CD4-positive, CD25-positive, alpha-beta regulatory T cell (primary cell): ENCODE data around the gene KRT35. TPM values are rescaled to one million over a fixed set of nuclear protein-coding genes. Genes with fewer than 3 reads are reported as not detected.

Source experiments
- ATAC-seq, 2 donors: fragments of 150-1000 bp; cut with Tn5 transposase; one replicate each; pipeline ENCODE4 v1.10.0; 2021; ENCODE audit warnings: low read depth in 2 of 2, moderate number of reproducible peaks in 2 of 2, moderate library complexity in 1 of 2
- DNase-seq, 3 donors: peaks; one replicate each; pipeline versions ENCODE4 v3.0.0 to v3.0.0-alpha.2; 2012 to 2022; ENCODE audit warnings: mixed read lengths in 1 of 3
- H3K27ac ChIP-seq: one replicate; pipeline ENCODE4 v1.7.0; 2013; ENCODE audit warnings: mild to moderate bottlenecking, low read length; ENCODE audit not compliant: insufficient read depth, poor library complexity, severe bottlenecking
- H3K27me3 ChIP-seq: one replicate; pipeline ENCODE4 v1.7.0; 2013; ENCODE audit warnings: low read length; ENCODE audit not compliant: control insufficient read depth, insufficient read depth
- H3K36me3 ChIP-seq: one replicate; pipeline ENCODE4 v1.7.0; 2013; ENCODE audit warnings: mild to moderate bottlenecking, low read length, moderate library complexity; ENCODE audit not compliant: control insufficient read depth, insufficient read depth
- H3K4me1 ChIP-seq: 2 replicates; pipeline ENCODE4 v1.7.0; 2013; ENCODE audit warnings: mild to moderate bottlenecking, low read length; ENCODE audit not compliant: insufficient read depth, control insufficient read depth, poor library complexity, severe bottlenecking
- H3K4me3 ChIP-seq: one replicate; pipeline ENCODE4 v1.7.0; 2013; ENCODE audit warnings: low read depth, mild to moderate bottlenecking, low read length, moderate library complexity
- H3K9me3 ChIP-seq, 2 experiments: 1 replicate in 1 of 2; 2 replicates in 1 of 2; pipeline ENCODE4 v1.7.0; 2013; ENCODE audit warnings: low read length in 2 of 2, mild to moderate bottlenecking in 1 of 2, moderate library complexity in 1 of 2; ENCODE audit not compliant: control insufficient read depth in 2 of 2
- H3K27ac Mint-ChIP-seq, 3 donors: one replicate each; pipeline ENCODE4 v1.8.0; 2020 to 2022; ENCODE audit warnings: mild to moderate bottlenecking in 3 of 3, mixed read lengths in 3 of 3, moderate library complexity in 2 of 3
- H3K27me3 Mint-ChIP-seq: one replicate; pipeline ENCODE4 v1.8.0; 2022; ENCODE audit warnings: mild to moderate bottlenecking, mixed read lengths
- H3K36me3 Mint-ChIP-seq: one replicate; pipeline ENCODE4 v1.8.0; 2020; ENCODE audit warnings: mixed read lengths
- H3K4me1 Mint-ChIP-seq, 4 donors: one replicate each; pipeline ENCODE4 v1.8.0; 2020 to 2022; ENCODE audit warnings: mixed read lengths in 4 of 4, mild to moderate bottlenecking in 1 of 4
- H3K4me3 Mint-ChIP-seq, 4 donors: one replicate each; pipeline ENCODE4 v1.8.0; 2020 to 2022; ENCODE audit warnings: mild to moderate bottlenecking in 4 of 4, mixed read lengths in 4 of 4, moderate library complexity in 3 of 4
- H3K9me3 Mint-ChIP-seq, 7 donors: one replicate each; pipeline ENCODE4 v1.8.0; 2020 to 2022; ENCODE audit warnings: mixed read lengths in 7 of 7, mild to moderate bottlenecking in 3 of 7, moderate library complexity in 2 of 7
- polyA plus RNA-seq, 4 donors: library from polyadenylated mRNA; unstranded; fragments of 300-500 nt; fragmentation: Illumina TruSeq; gene quantifications; one replicate each; pipeline ENCODE4 v1.2.3, GENCODE V29; 2021
- total RNA-seq: library from RNA; stranded (reverse); gene quantifications from one replicate; pipeline ENCODE4 v1.2.3, GENCODE V29; 2022

The KRT35 gene
- total and polyA plus RNA-seq, 5 donors from 2014 or later: not detected

- Histone ChIP-seq H3K4me3 (no peak overlapping the region), H3K27me3 (no peaks in the 10 kb centered on the region), H3K4me1 (no peaks in the 10 kb centered on the region), H3K36me3 (no peaks in the 10 kb centered on the region), H3K27ac (no peak overlapping the region), H3K9me3 (no peaks in the 10 kb centered on the region)
- no peaks in the 10 kb centered on the region for H3K4me1 Mint-ChIP-seq
- peak overlapping the region in 1 of 4 donors; percentile 39 for H3K4me3 Mint-ChIP-seq
- no peaks in the 10 kb centered on the region for H3K9me3 Mint-ChIP-seq
- H3K27me3 Mint-ChIP-seq: peaks cover 4% of the 10 kb centered on the region
- no peak for ATAC-seq
- DNase-seq: no peak
- no peak overlapping the region for H3K27ac Mint-ChIP-seq
- H3K36me3 Mint-ChIP-seq: no peaks in the 10 kb centered on the region
These were observed 26.4 kb upstream of the KRT35 start for GRCh38 chr17:41507315-41507880.

- Histone ChIP-seq H3K27me3 (no peaks in the 10 kb centered on the region), H3K36me3 (no peaks in the 10 kb centered on the region), H3K4me1 (no peaks in the 10 kb centered on the region), H3K4me3 (no peak overlapping the region), H3K27ac (no peak overlapping the region), H3K9me3 (no peaks in the 10 kb centered on the region)
- H3K27me3 Mint-ChIP-seq: peaks cover 4% of the 10 kb centered on the region
- H3K27ac Mint-ChIP-seq: no peak overlapping the region
- H3K4me1 Mint-ChIP-seq: no peaks in the 10 kb centered on the region
- ATAC-seq (no peak), DNase-seq (no peak)
- H3K4me3 Mint-ChIP-seq: no peak overlapping the region
- H3K9me3 Mint-ChIP-seq: no peaks in the 10 kb centered on the region
- no peaks in the 10 kb centered on the region for H3K36me3 Mint-ChIP-seq
These were observed 25.1 kb upstream of the KRT35 start for GRCh38 chr17:41505809-41506767.

- no peak within 1 kb of the TSS for H3K27ac Mint-ChIP-seq
- DNase-seq: no peak
- no peak within 1 kb of the TSS for H3K4me3 Mint-ChIP-seq
- Histone ChIP-seq H3K4me3 (no peak within 1 kb of the TSS), H3K27me3 (no peaks in the 10 kb centered on the region), H3K4me1 (no peaks in the 10 kb centered on the region), H3K9me3 (no peaks in the 10 kb centered on the region), H3K27ac (no peak within 1 kb of the TSS), H3K36me3 (no peaks in the 10 kb centered on the region)
- H3K4me1 Mint-ChIP-seq: no peaks in the 10 kb centered on the region
- no peaks in the 10 kb centered on the region for H3K36me3 Mint-ChIP-seq
- no peak for ATAC-seq
- H3K9me3 Mint-ChIP-seq: no peaks in the 10 kb centered on the region
- H3K27me3 Mint-ChIP-seq: peaks cover 4% of the 10 kb centered on the region
These were observed 24.3 kb upstream of the KRT35 start, which contains the start of gene KRT13 for GRCh38 chr17:41505007-41505808. Gene KRT13, minus strand, starts transcription at chr17:41505612. Its CDS starts 62 bp downstream, at chr17:41505550.

GRCh38 chr17:41504246-41504977, 23.5 kb upstream of the KRT35 start:
- Histone ChIP-seq H3K36me3 (no peaks in the 10 kb centered on the region), H3K4me1 (no peaks in the 10 kb centered on the region), H3K9me3 (no peaks in the 10 kb centered on the region), H3K27me3 (no peaks in the 10 kb centered on the region), H3K4me3 (no peak overlapping the region), H3K27ac (no peak overlapping the region)
- Mint-ChIP-seq H3K9me3 (no peaks in the 10 kb centered on the region), H3K36me3 (no peaks in the 10 kb centered on the region), H3K4me3 (no peak overlapping the region), H3K27me3 (peaks cover 4% of the 10 kb centered on the region), H3K4me1 (peaks cover 0 to 1% (median 0%) of the 10 kb centered on the region in 4 donors), H3K27ac (no peak overlapping the region)
- no peak for DNase-seq
- ATAC-seq: no peak

- no peaks in the 10 kb centered on the region for H3K9me3 ChIP-seq
- no peak overlapping the region for H3K27ac ChIP-seq
- Mint-ChIP-seq H3K27me3 (no peaks in the 10 kb centered on the region), H3K27ac (no peak overlapping the region), H3K4me1 (peaks cover 0 to 2% (median 0%) of the 10 kb centered on the region in 4 donors), H3K4me3 (no peak overlapping the region), H3K36me3 (no peaks in the 10 kb centered on the region), H3K9me3 (no peaks in the 10 kb centered on the region)
- no peaks in the 10 kb centered on the region for H3K4me1 ChIP-seq
- no peaks in the 10 kb centered on the region for H3K36me3 ChIP-seq
- no peak overlapping the region for H3K4me3 ChIP-seq
- ATAC-seq (no peak), DNase-seq (no peak)
- H3K27me3 ChIP-seq: no peaks in the 10 kb centered on the region
These were observed 22.3 kb upstream of the KRT35 start for GRCh38 chr17:41503202-41503601.

- Mint-ChIP-seq H3K9me3 (no peaks in the 10 kb centered on the region), H3K36me3 (no peaks in the 10 kb centered on the region), H3K27me3 (no peaks in the 10 kb centered on the region), H3K4me1 (peaks cover 0 to 7% (median under 1%) of the 10 kb centered on the region in 4 donors), H3K4me3 (no peak overlapping the region), H3K27ac (no peak overlapping the region)
- Histone ChIP-seq H3K9me3 (no peaks in the 10 kb centered on the region), H3K4me1 (peaks cover 3% of the 10 kb centered on the region), H3K4me3 (no peak overlapping the region), H3K27me3 (no peaks in the 10 kb centered on the region), H3K27ac (no peak overlapping the region), H3K36me3 (no peaks in the 10 kb centered on the region)
- no peak for ATAC-seq
- no peak for DNase-seq
These were observed 19.4 kb upstream of the KRT35 start for GRCh38 chr17:41500131-41500911.
